ENCODE data around the gene TRAPPC8.

DNA sequence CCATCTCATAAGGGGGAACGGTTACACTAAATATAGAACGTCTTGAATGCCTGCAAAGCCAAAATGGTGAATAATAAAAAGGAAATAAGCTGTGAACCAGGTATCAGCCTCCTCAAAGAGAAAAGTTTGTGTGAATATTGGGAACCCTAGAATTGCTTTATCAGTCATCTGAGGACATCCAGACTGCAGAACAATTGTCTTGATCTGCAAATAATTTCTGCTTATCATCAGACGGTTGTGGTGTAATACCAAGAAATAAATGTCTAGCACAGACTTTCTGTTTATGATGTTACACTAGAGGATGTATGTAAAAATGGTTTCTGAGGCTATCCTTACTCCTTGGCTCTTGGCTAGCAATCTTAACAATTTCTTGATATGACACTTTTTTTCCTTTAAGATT is 128.8 kb downstream of the TRAPPC8 start:
- no peak for TF ChIP-seq ARNTL (CRISPR knock-in tag; IDR thresholded peaks at IDR 0.05; ENCODE audit: borderline replicate concordance, low read depth)
- no peak for TF ChIP-seq ISL1 (CRISPR knock-in tag; IDR thresholded peaks at IDR 0.05)
- no peak for TF ChIP-seq BACH2 (CRISPR knock-in tag; IDR thresholded peaks at IDR 0.05; ENCODE audit: borderline replicate concordance)
- TF ChIP-seq, protein P1, sequence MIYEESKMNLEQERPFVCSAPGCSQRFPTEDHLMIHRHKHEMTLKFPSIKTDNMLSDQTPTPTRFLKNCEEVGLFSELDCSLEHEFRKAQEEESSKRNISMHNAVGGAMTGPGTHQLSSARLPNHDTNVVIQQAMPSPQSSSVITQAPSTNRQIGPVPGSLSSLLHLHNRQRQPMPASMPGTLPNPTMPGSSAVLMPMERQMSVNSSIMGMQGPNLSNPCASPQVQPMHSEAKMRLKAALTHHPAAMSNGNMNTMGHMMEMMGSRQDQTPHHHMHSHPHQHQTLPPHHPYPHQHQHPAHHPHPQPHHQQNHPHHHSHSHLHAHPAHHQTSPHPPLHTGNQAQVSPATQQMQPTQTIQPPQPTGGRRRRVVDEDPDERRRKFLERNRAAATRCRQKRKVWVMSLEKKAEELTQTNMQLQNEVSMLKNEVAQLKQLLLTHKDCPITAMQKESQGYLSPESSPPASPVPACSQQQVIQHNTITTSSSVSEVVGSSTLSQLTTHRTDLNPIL (CRISPR knock-in tag; IDR thresholded peaks at IDR 0.05; ENCODE audit: low read depth) = no peak
- TF ChIP-seq POU6F1 (CRISPR knock-in tag; IDR thresholded peaks at IDR 0.05; ENCODE audit: borderline replicate concordance, low read depth) = no peak
- TF ChIP-seq PPARA (CRISPR knock-in tag; IDR thresholded peaks at IDR 0.05; ENCODE audit: borderline replicate concordance) = no peak
- no peak for TF ChIP-seq OSR1 (CRISPR knock-in tag; IDR thresholded peaks at IDR 0.05)
- no peak for TF ChIP-seq ZFP3 (CRISPR knock-in tag; IDR thresholded peaks at IDR 0.05)
- TF ChIP-seq PATZ1 (CRISPR knock-in tag; IDR thresholded peaks at IDR 0.05; ENCODE audit: borderline replicate concordance) = no peak
- TF ChIP-seq RARB (CRISPR knock-in tag; IDR thresholded peaks at IDR 0.05) = no peak
- TF ChIP-seq, protein P2, sequence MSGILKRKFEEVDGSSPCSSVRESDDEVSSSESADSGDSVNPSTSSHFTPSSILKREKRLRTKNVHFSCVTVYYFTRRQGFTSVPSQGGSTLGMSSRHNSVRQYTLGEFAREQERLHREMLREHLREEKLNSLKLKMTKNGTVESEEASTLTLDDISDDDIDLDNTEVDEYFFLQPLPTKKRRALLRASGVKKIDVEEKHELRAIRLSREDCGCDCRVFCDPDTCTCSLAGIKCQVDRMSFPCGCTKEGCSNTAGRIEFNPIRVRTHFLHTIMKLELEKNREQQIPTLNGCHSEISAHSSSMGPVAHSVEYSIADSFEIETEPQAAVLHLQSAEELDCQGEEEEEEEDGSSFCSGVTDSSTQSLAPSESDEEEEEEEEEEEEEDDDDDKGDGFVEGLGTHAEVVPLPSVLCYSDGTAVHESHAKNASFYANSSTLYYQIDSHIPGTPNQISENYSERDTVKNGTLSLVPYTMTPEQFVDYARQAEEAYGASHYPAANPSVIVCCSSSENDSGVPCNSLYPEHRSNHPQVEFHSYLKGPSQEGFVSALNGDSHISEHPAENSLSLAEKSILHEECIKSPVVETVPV (CRISPR knock-in tag; IDR thresholded peaks at IDR 0.05) = no peak
